H9 (cell line): Measurements from ENCODE around the gene MBTPS1. TPM values are rescaled to one million over a fixed set of nuclear protein-coding genes. Genes with fewer than 3 reads are reported as not detected.

Experiments
- DNase-seq: peaks from one replicate; pipeline ENCODE4 v3.0.0-alpha.2; 2017
- H2AFZ ChIP-seq: one replicate; pipeline ENCODE4 v1.6.1; 2013; ENCODE audit warnings: mild to moderate bottlenecking, low read length, control low read depth, moderate library complexity
- H2AK5ac ChIP-seq: 2 replicates; pipeline ENCODE4 v1.6.1; 2013; ENCODE audit warnings: low read length, control low read depth, mixed read lengths; ENCODE audit not compliant: insufficient read length
- H2BK120ac ChIP-seq: one replicate; pipeline ENCODE4 v1.6.1; 2013; ENCODE audit warnings: low read depth, mild to moderate bottlenecking, low read length, control low read depth, inconsistent platforms; ENCODE audit not compliant: poor library complexity, severe bottlenecking
- H2BK12ac ChIP-seq: 2 replicates; pipeline ENCODE4 v1.6.1; 2013; ENCODE audit warnings: low read length, control low read depth, mixed read lengths, low read depth; ENCODE audit not compliant: insufficient read length
- H2BK15ac ChIP-seq: 2 replicates; pipeline ENCODE4 v1.6.1; 2013; ENCODE audit warnings: low read depth, low read length, control low read depth
- H2BK20ac ChIP-seq: one replicate; pipeline ENCODE4 v1.6.1; 2013; ENCODE audit warnings: low read depth, mild to moderate bottlenecking, low read length, control low read depth, inconsistent platforms; ENCODE audit not compliant: poor library complexity, severe bottlenecking
- H2BK5ac ChIP-seq: 2 replicates; pipeline ENCODE4 v1.6.1; 2013; ENCODE audit warnings: low read length, control low read depth, mixed read lengths; ENCODE audit not compliant: insufficient read length
- H3K14ac ChIP-seq: 2 replicates; pipeline ENCODE4 v1.6.1; 2013; ENCODE audit warnings: low read length, control low read depth; ENCODE audit not compliant: insufficient read depth
- H3K18ac ChIP-seq: 2 replicates; pipeline ENCODE4 v1.6.1; 2013; ENCODE audit warnings: low read depth, mild to moderate bottlenecking, mixed read lengths, low read length, control low read depth; ENCODE audit not compliant: insufficient read length
- H3K23ac ChIP-seq: 2 replicates; pipeline ENCODE4 v1.6.1; 2013; ENCODE audit warnings: low read length, control low read depth, mixed read lengths, low read depth; ENCODE audit not compliant: insufficient read length
- H3K23me2 ChIP-seq: 2 replicates; pipeline ENCODE4 v1.6.1; 2013; ENCODE audit warnings: low read depth, mild to moderate bottlenecking, mixed read lengths, low read length, control low read depth; ENCODE audit not compliant: insufficient read length, poor library complexity, severe bottlenecking
- H3K27ac ChIP-seq: 2 replicates; pipeline ENCODE4 v1.5.1; 2013; ENCODE audit warnings: low read length, control low read depth, mixed read lengths, low read depth; ENCODE audit not compliant: insufficient read length
- H3K27me3 ChIP-seq: 2 replicates; pipeline ENCODE4 v1.6.1; 2013; ENCODE audit warnings: low read length, control low read depth, inconsistent platforms; ENCODE audit not compliant: insufficient read depth
- H3K4ac ChIP-seq: 2 replicates; pipeline ENCODE4 v1.6.1; 2013; ENCODE audit warnings: low read depth, mild to moderate bottlenecking, control low read depth, inconsistent platforms, low read length, moderate library complexity
- H3K4me1 ChIP-seq: 2 replicates; pipeline ENCODE4 v1.6.1; 2013; ENCODE audit warnings: low read length, control low read depth, inconsistent platforms; ENCODE audit not compliant: insufficient read depth
- H3K4me2 ChIP-seq: 2 replicates; pipeline ENCODE4 v1.6.1; 2013; ENCODE audit warnings: low read length, control low read depth, mixed read lengths; ENCODE audit not compliant: insufficient read length, insufficient read depth
- H3K56ac ChIP-seq: 2 replicates; pipeline ENCODE4 v1.6.1; 2013; ENCODE audit warnings: low read depth, mild to moderate bottlenecking, mixed read lengths, low read length, control low read depth; ENCODE audit not compliant: insufficient read length
- H3K79me1 ChIP-seq: 2 replicates; pipeline ENCODE4 v1.6.1; 2013; ENCODE audit warnings: low read depth, mild to moderate bottlenecking, moderate library complexity, low read length, control low read depth, inconsistent platforms; ENCODE audit not compliant: insufficient read depth, poor library complexity, severe bottlenecking
- H3K79me2 ChIP-seq: 2 replicates; pipeline ENCODE4 v1.6.1; 2013; ENCODE audit warnings: low read length, control low read depth, inconsistent platforms; ENCODE audit not compliant: insufficient read depth
- H3K9ac ChIP-seq: 2 replicates; pipeline ENCODE4 v1.6.1; 2013; ENCODE audit warnings: low read length, control low read depth, mixed read lengths; ENCODE audit not compliant: insufficient read length; ENCODE audit errors: extremely low read depth
- H3K9me3 ChIP-seq: one replicate; pipeline ENCODE4 v1.6.1; 2013; ENCODE audit warnings: low read depth, low read length, inconsistent platforms; ENCODE audit not compliant: control insufficient read depth
- H3T11ph ChIP-seq: one replicate; pipeline ENCODE4 v1.6.1; 2013; ENCODE audit warnings: mild to moderate bottlenecking, low read length, control low read depth, inconsistent platforms
- H4K20me1 ChIP-seq: one replicate; pipeline ENCODE4 v1.6.1; 2013; ENCODE audit not compliant: control insufficient read depth, insufficient read length, insufficient read depth
- H4K5ac ChIP-seq: 2 replicates; pipeline ENCODE4 v1.6.1; 2013; ENCODE audit warnings: low read depth, mild to moderate bottlenecking, mixed read lengths, low read length, control low read depth; ENCODE audit not compliant: insufficient read length
- H4K8ac ChIP-seq: replicated peaks from 2 replicates; pipeline ENCODE4 v1.6.1; 2013; ENCODE audit warnings: low read length, control low read depth, mixed read lengths, low read depth; ENCODE audit not compliant: insufficient read length
- H4K91ac ChIP-seq: 2 replicates; pipeline ENCODE4 v1.6.1; 2013; ENCODE audit warnings: low read depth, mild to moderate bottlenecking, moderate library complexity, mixed read lengths, low read length, control low read depth; ENCODE audit not compliant: insufficient read length
- H3K27ac Mint-ChIP-seq, 3 experiments: 2 replicates in 2 of 3; 3 replicates in 1 of 3; pipeline ENCODE4 v1.8.0; 2020 to 2021; ENCODE audit warnings: mixed read lengths in 3 of 3, mild to moderate bottlenecking in 1 of 3, moderate library complexity in 1 of 3
- H3K27me3 Mint-ChIP-seq: 2 replicates; pipeline ENCODE4 v1.8.0; 2021; ENCODE audit warnings: low read depth, mild to moderate bottlenecking, moderate library complexity, mixed read lengths
- H3K36me3 Mint-ChIP-seq, 3 experiments: 2 replicates in 2 of 3; 3 replicates in 1 of 3; pipeline ENCODE4 v1.8.0; 2020 to 2021; ENCODE audit warnings: low read depth in 3 of 3, mixed read lengths in 3 of 3; ENCODE audit not compliant: insufficient read depth in 1 of 3
- H3K4me1 Mint-ChIP-seq, 2 experiments: 2 replicates each; pipeline ENCODE4 v1.8.0; 2020; ENCODE audit warnings: mixed read lengths in 2 of 2
- H3K4me3 Mint-ChIP-seq, 2 experiments: 2 replicates in 1 of 2; 3 replicates in 1 of 2; pipeline ENCODE4 v1.8.0; 2020 to 2021; ENCODE audit warnings: mild to moderate bottlenecking in 2 of 2, mixed read lengths in 2 of 2, moderate library complexity in 1 of 2
- H3K9me3 Mint-ChIP-seq, 2 experiments: 2 replicates in 1 of 2; 3 replicates in 1 of 2; pipeline ENCODE4 v1.8.0; 2020; ENCODE audit warnings: mild to moderate bottlenecking in 2 of 2, mixed read lengths in 2 of 2, moderate library complexity in 1 of 2
- WGBS: extraction: QIAGEN DNeasy Blood & Tissue Kit; methylation state at CpG from one replicate; pipeline ENCODE4 v1.1.7; 2013; ENCODE audit warnings: missing lambda C conversion rate, low lambda C conversion rate, mixed read lengths; ENCODE audit not compliant: insufficient read length; ENCODE audit errors: extremely low coverage; 5-methylcytosine and 5-hydroxymethylcytosine counted together
- total RNA-seq: library from RNA; stranded (reverse); gene quantifications from 2 replicates; pipeline ENCODE4 v1.2.1, GENCODE V29; 2021
- TF ChIP-seq, protein P1 (sequence below): fragments of 200-600 bp; sonication (generic); conservative IDR thresholded peaks from 3 replicates; pipeline ENCODE4 v1.8.0; 2021; ENCODE audit warnings: antibody characterized with exemption, mild to moderate bottlenecking

Gene MBTPS1
- total RNA-seq, 1 experiment from 2014 or later, result 48.7 TPM

- Histone ChIP-seq H2BK20ac (no peak within 1 kb of the TSS), H2BK12ac (no peak within 1 kb of the TSS), H2BK120ac (no peak within 1 kb of the TSS), H2BK5ac (no peak within 1 kb of the TSS), H3K56ac (no peak within 1 kb of the TSS), H2AK5ac (no peak within 1 kb of the TSS), H3K4ac (no peak within 1 kb of the TSS), H4K8ac (no peak within 1 kb of the TSS), H3K27ac (no peak within 1 kb of the TSS), H2AFZ (no peak within 1 kb of the TSS), H2BK15ac (no peak within 1 kb of the TSS), H4K91ac (no peak within 1 kb of the TSS), H3K79me2 (peaks cover 4% of the 10 kb centered on the region; the same call in 1 of the 2 replicates), H4K20me1 (no peaks in the 10 kb centered on the region), H3K18ac (no peak within 1 kb of the TSS), H3K27me3 (no peaks in the 10 kb centered on the region), H3K9me3 (no peaks in the 10 kb centered on the region), H3K14ac (no peak within 1 kb of the TSS), H3K79me1 (peaks cover 3% of the 10 kb centered on the region), H3K4me1 (no peaks in the 10 kb centered on the region), H3K23me2 (peaks cover 9% of the 10 kb centered on the region), H3T11ph (no peak within 1 kb of the TSS), H3K9ac (peak within 1 kb of the TSS; percentile 16), H3K4me2 (peak within 1 kb of the TSS; percentile 77), H3K23ac (no peak within 1 kb of the TSS), H4K5ac (no peak within 1 kb of the TSS)
- peaks cover 2 to 15% (median 6%) of the 10 kb centered on the region in 3 experiments; a peak in 5 of 7 replicates for H3K36me3 Mint-ChIP-seq
- H3K27ac Mint-ChIP-seq, result peak within 1 kb of the TSS; percentile 76 to 91 (median 87); a peak in 5 of 7 replicates
- WGBS, result no CpG with 5 or more reads among the region's 89 CpGs
- H3K27me3 Mint-ChIP-seq, result peaks cover 16% of the 10 kb centered on the region
- DNase-seq, result peak; percentile 89
- peaks cover 10 to 16% of the 10 kb centered on the region in 2 experiments for H3K4me1 Mint-ChIP-seq
- peak within 1 kb of the TSS; percentile 95 to 99 for H3K4me3 Mint-ChIP-seq
- peaks cover 0 to 9% of the 10 kb centered on the region in 2 experiments; a peak in 1 of 5 replicates for H3K9me3 Mint-ChIP-seq
- TF ChIP-seq, protein P1, sequence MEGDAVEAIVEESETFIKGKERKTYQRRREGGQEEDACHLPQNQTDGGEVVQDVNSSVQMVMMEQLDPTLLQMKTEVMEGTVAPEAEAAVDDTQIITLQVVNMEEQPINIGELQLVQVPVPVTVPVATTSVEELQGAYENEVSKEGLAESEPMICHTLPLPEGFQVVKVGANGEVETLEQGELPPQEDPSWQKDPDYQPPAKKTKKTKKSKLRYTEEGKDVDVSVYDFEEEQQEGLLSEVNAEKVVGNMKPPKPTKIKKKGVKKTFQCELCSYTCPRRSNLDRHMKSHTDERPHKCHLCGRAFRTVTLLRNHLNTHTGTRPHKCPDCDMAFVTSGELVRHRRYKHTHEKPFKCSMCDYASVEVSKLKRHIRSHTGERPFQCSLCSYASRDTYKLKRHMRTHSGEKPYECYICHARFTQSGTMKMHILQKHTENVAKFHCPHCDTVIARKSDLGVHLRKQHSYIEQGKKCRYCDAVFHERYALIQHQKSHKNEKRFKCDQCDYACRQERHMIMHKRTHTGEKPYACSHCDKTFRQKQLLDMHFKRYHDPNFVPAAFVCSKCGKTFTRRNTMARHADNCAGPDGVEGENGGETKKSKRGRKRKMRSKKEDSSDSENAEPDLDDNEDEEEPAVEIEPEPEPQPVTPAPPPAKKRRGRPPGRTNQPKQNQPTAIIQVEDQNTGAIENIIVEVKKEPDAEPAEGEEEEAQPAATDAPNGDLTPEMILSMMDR, result peak; percentile 51; the same call in 2 of the 3 replicates
Observed at GRCh38 chr16:84144859-84145639, 28.3 kb upstream of the MBTPS1 start, which contains the start of the genes DNAAF1 and HSDL1. DNAAF1 (plus strand) TSS chr16:84145308; CDS start chr16:84145441, 133 bp downstream. HSDL1 (minus strand) TSS chr16:84145177; CDS start chr16:84131321, 13,856 bp downstream.
